ENCODE measurements around the gene PLIN3.

DNA sequence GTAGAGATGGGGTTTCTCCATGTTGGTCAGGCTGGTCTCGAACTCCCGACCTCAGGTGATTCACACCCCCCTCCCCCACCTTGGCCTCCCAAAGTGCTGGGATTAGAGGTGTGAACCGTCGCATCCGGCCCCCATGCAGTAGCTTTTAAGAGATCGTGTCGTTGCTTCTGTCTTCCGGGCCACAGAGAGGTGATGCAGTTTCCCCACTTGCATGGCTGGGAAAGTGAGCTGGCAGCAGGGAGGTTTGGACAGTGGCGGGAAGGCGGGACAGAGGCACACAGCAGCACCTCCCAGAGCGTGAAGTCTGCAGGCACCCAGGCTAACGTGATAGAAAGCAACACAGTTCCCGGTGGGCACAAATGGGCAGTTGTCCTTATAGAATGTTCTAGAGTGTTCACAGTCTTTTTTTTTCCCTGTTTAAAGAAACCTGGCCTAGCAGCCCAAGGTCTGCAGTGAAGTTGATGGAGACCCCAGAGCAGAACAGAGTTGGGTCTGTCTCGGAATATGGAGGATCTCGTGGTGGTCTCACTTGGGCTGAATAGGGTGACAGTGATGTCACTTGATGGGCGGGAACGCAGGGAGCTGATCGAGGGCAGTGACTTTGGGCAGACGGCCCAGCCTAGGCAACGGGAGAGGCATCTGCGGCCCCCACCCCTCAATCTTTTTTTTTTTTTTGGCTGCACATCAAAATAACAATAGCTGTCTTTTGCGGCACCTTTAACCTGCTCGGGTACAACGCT lies 46.7 kb upstream of the PLIN3 start:
- TF ChIP-seq, protein P1, sequence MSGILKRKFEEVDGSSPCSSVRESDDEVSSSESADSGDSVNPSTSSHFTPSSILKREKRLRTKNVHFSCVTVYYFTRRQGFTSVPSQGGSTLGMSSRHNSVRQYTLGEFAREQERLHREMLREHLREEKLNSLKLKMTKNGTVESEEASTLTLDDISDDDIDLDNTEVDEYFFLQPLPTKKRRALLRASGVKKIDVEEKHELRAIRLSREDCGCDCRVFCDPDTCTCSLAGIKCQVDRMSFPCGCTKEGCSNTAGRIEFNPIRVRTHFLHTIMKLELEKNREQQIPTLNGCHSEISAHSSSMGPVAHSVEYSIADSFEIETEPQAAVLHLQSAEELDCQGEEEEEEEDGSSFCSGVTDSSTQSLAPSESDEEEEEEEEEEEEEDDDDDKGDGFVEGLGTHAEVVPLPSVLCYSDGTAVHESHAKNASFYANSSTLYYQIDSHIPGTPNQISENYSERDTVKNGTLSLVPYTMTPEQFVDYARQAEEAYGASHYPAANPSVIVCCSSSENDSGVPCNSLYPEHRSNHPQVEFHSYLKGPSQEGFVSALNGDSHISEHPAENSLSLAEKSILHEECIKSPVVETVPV (CRISPR knock-in tag; IDR thresholded peaks at IDR 0.05), result no peak
- TF ChIP-seq ISL1 (CRISPR knock-in tag; IDR thresholded peaks at IDR 0.05) (no peak), ZFP30 (CRISPR knock-in tag; IDR thresholded peaks at IDR 0.05) (no peak), GLIS3 (CRISPR knock-in tag; IDR thresholded peaks at IDR 0.05) (no peak), PPARA (CRISPR knock-in tag; IDR thresholded peaks at IDR 0.05; ENCODE audit: borderline replicate concordance) (no peak), ARNTL (CRISPR knock-in tag; IDR thresholded peaks at IDR 0.05; ENCODE audit: borderline replicate concordance, low read depth) (no peak), PATZ1 (CRISPR knock-in tag; IDR thresholded peaks at IDR 0.05; ENCODE audit: borderline replicate concordance) (no peak)
- TF ChIP-seq, protein P2, sequence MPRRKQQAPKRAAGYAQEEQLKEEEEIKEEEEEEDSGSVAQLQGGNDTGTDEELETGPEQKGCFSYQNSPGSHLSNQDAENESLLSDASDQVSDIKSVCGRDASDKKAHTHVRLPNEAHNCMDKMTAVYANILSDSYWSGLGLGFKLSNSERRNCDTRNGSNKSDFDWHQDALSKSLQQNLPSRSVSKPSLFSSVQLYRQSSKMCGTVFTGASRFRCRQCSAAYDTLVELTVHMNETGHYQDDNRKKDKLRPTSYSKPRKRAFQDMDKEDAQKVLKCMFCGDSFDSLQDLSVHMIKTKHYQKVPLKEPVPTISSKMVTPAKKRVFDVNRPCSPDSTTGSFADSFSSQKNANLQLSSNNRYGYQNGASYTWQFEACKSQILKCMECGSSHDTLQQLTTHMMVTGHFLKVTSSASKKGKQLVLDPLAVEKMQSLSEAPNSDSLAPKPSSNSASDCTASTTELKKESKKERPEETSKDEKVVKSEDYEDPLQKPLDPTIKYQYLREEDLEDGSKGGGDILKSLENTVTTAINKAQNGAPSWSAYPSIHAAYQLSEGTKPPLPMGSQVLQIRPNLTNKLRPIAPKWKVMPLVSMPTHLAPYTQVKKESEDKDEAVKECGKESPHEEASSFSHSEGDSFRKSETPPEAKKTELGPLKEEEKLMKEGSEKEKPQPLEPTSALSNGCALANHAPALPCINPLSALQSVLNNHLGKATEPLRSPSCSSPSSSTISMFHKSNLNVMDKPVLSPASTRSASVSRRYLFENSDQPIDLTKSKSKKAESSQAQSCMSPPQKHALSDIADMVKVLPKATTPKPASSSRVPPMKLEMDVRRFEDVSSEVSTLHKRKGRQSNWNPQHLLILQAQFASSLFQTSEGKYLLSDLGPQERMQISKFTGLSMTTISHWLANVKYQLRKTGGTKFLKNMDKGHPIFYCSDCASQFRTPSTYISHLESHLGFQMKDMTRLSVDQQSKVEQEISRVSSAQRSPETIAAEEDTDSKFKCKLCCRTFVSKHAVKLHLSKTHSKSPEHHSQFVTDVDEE (CRISPR knock-in tag; IDR thresholded peaks at IDR 0.05), result no peak

Data from SK-N-SH treated with all-trans-retinoic acid at 6 μM for 48 hours (cell line).